HG02970 (cell line): ENCODE data around the gene NSUN4.
"Not testable (repeated sequence)": the region's sequence is repeated elsewhere in the genome, so short reads cannot be mapped to it uniquely, and the experiment has no call there.

Experiments used
- ATAC-seq: cut with Tn5 transposase; IDR thresholded peaks from one replicate; pipeline ENCODE4 v1.9.1; 2021; ENCODE audit warnings: mild to moderate bottlenecking, moderate library complexity, moderate number of reproducible peaks; ENCODE audit not compliant: unreplicated experiment, low FRiP score

Gene NSUN4

GRCh38 chr1:46363121-46363520, 22.5 kb downstream of the NSUN4 start:
- no peak for ATAC-seq

DNA sequence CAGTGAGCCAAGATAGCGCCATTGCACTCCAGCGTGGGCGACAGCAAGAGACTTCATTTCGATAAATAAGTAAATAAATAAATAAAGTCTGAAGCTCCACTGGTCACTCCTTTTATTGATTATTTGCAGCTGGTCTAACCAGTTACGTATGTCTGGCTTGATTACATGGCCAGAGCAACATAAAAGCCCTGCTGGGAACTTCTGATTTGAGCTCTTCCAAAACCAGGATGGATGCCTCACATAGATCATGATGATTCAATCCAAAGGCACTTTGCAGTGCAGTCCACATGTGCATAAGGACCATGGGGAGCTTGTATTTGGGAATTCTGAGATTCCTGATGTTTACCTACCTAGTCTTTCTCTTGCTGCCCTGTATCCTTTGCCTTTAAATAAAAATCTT, 24.0 kb downstream of the NSUN4 start:
- no peak for ATAC-seq

DNA sequence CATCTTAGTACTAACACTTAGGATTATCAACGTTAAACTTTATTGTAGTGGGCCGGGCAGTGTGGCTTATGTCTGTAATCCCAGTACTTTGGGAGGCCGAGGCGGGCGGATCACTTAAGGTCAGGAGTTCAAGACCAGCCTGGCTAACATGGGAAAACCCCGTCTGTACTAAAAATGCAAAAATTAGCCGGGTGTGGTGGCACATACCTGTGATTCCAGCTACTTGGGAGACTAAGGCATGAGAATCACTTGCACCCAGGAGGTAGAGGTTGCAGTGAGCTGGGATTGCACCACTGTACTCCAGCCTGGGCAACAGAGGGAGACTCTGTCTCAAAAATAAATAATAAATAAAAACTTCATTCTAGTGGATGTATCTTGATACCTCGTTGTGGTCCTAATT, 25.2 kb downstream of the NSUN4 start:
- ATAC-seq = not testable (repeated sequence)

DNA sequence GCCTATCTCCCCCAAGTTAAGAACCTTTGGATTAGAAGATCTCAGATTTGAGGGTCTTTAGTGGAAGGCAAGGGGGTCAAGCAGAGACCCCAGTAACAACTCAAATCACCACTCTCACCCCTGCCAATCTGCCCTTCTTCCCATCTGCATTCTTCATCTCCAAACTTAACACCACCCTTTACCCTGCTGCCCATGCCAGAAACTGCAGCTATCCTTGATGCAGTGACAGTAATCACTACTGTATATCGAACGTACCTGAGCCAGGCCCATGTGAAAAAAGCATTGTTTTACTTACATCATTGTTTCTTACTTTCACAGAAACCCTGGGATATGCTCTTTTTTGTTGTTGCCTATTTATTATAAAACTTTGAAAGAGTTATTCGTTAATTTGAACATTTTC, 26.5 kb downstream of the NSUN4 start:
- ATAC-seq = no peak

DNA sequence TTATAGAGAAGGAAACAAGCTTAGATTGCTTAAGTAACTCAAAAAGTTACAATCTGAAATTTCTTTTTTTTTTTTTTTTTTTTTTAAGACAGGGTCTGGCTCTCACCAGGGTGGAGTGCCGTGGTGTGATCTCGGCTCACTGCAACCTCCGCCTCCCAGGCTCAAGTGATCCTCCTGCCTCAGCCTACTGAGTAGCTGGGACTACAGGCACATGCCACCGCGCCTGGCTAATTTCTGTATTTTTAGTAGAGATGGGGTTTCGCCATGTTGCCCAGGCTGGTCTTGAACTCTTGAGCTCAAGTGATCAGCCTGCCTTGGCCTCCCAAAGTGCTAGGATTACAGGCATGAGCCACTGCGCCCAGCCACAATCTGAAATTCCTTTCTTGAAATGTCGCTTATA, 27.1 kb downstream of the NSUN4 start:
- ATAC-seq = not testable (repeated sequence)

GRCh38 chr1:46368791-46369190, 28.2 kb downstream of the NSUN4 start:
- no peak for ATAC-seq

DNA sequence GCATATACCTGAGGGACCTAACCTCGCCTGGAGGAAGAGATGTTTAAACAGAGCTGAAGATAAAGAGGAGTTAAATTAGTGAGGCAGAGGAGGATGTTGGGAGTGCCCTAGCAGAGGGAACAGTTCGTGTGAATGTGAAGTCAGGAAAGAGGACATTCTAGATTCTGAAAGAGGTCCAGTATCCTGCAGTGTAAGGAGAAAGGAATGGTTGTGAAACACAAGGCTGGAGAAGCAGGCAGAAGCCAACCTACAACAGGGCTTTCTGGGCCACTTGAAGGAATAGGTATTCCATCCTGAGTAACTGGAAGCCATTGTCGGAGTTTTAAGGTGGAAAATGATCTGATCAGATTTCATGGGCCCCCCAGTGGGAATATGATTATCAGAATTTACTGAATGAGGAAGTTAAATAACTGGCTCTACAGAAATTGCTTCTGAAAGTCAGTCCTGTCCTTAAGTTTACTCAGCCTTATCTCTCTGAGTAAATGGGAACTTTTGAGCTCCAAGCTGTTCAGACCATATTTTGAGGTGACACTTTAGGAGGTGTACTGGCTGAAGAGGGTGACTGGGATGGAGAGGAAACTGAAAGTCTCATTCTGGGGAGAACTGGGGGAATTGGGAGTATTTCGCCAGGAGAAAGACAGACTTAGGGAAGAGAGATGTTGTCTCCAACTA, 29.1 kb downstream of the NSUN4 start:
- ATAC-seq = no peak

- no peak for ATAC-seq
These were observed 29.6 kb downstream of the NSUN4 start for GRCh38 chr1:46370214-46370633.

DNA sequence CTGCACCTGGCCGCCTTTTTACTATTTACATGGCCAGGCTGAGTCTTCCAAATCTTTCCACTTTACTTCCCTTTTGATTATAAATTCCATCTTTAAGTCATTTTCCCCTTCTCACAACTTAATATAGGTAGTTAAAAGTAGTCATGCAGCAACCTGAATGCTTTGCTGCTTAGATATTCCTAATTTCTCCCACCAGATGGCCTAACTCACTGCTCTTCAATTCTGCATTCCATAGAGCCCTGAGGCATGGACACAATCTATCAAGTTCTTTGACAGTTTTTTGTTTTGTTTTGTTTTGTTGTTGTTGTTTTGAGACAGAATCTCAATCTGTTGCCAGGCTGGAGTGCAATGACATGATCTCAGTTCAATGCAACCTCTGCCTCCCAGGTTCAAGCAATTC, 31.8 kb downstream of the NSUN4 start:
- no peak for ATAC-seq

DNA sequence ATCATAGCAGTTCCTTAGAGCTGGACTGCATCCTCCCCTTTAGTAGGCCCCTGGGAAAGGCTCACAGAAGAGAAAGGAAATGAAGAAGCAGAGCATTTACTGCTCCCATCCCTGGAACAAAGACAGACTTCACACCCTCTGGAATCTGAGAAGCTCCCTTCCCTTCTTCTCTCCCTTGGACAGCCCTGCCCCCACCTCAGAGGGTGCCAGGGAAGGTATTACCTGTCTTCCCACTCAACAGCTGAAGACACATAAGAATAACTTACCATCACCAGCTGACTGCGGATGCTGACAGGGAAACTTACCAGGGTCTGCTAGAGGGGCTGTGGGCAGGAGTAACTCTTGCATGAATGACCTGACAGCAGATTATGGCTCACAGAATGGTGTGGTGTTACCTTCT, 39.4 kb downstream of the NSUN4 start:
- ATAC-seq = no peak

DNA sequence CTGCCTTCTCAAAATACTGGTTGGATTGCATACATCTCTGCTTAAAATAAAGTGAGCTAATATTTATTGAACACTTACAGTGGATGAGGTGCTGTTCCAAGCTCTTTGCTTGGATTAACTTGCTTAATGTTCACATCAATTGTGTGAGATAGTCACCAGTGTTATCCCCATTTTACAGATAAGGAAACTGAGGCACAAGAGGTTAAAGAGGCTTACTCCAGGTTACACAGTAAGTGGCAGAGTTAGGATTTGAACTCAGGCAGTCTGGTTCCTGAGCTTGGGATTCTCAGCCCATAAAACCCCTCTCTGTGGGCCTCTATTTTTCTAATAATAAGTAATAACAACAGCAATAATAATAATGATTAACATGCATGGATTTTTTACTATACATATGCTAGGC, 39.9 kb downstream of the NSUN4 start:
- ATAC-seq = no peak

DNA sequence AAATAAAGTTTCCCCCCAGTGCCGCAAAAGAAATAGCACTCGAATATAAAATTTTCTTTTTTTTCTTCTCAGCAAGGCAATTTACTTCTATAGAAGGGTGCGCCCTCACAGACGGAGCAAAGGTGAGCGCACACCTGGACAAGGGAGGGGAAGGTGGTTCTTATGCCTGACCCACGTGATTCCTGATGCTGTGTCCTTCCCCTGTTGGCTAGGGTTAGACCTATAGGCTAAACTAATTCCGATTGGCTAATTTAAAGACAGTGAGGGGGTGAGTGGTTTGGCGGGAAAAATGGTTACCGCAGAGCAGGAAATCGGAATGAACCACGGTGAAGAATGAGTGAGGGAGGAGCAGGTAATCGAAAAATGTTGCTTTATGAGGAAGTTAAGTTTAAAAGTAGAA, 52.9 kb downstream of the NSUN4 start:
- no peak for ATAC-seq

- no peak for ATAC-seq
These were observed 53.7 kb downstream of the NSUN4 start, which contains the start of gene FAAH for GRCh38 chr1:46394108-46394871. TSS of gene FAAH (plus strand) at chr1:46394317. CDS start at chr1:46394349, 32 bp downstream.

- ATAC-seq = no peak
These were observed 54.4 kb downstream of the NSUN4 start for GRCh38 chr1:46394872-46395465.

DNA sequence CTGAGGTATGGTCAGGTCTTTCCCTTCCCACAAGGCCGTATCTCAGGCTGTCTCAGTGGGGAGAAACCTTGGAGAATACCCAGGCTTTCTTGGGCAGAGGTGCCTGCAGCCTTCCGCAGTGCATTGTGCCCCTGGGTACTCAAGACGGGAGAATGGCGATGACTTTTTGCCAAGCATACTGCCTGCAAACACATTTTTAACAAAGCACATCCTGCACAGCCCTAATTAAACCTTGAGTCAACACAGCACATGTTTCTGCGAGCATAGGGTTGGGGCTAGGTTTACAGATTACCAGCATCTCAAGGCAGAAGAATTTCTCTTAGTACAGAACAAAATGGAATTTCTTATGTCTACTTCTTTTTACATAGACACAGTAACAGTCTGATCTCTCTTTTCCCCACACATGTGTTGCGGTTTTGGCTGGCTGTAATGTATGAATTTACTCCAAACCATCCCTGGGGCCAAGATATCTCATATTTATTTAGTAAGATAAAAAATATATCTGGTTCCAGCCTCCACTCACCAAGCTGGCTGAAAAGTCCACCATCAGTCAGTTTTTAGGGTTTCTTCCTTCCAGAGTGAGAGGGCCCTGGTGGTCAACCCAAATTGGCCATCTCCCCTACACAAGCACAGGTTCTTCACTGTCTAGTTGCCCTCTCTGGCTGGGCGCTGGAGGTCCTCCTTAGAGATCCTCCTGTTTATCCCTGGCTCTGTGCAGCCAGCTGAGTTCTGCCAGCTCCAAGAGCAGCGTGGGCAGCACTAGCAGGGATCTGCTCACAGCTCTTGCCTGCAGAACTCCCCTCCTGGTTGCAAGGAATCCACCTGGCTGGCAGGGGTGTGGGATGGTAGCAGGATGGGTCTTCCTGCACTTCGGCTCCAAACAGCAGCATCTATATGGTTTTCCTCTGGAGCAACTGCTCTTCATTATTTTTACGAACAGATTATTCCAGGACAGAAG, 56.1 kb downstream of the NSUN4 start:
- no peak for ATAC-seq

- no peak for ATAC-seq
These were observed 58.7 kb downstream of the NSUN4 start for GRCh38 chr1:46399307-46399706.

- no peak for ATAC-seq
These were observed 59.8 kb downstream of the NSUN4 start for GRCh38 chr1:46400421-46400820.

DNA sequence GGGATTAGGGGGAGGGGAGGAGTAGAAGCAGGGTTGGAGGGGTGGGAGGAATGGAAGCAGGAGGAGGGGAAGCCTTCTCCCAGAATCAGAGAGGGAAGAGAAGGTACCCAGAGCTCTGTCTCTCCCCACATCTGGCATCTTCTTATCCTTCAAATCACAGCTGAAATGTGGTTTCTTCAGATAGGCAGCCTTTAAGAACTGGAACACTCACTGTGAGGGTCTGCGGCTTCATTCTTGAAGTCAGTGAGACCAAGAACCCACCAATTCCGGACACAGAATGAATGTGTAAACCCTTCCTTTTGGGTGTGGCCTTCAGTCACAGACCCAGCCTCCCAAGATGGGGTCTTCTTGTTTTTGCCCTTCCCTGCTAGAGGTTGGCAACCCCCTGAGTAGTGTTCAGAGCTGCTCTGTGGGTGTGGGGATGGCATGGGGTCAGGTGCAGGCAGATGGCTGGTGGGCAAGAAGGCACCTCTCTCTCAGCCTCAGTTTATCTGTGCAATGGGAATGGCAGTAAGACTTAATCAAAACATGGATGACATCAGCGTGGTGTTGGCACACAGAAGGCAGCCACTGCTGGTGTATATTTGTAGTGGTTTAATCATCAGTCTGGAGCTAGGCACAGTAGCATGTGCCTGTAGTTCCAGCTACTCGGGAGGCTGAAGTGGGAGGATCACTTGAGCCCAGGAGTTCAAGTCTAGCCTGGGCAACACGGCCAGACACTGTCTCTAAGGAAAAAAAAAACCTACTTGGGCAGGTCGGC, 60.7 kb downstream of the NSUN4 start:
- no peak for ATAC-seq

- no peak for ATAC-seq
These were observed 61.5 kb downstream of the NSUN4 start for GRCh38 chr1:46401964-46402626.
